A549 treated with dexamethasone at 1 μM for 4 hours (cell line): ENCODE measurements around the gene HTR3E. TPM values are rescaled to one million over a fixed set of nuclear protein-coding genes. Genes with fewer than 3 reads are reported as not detected.

ENCODE experiments used
- total RNA-seq: library from RNA; stranded (reverse); fragments of 200-300 nt; extraction: Qiagen RNA extraction; gene quantifications from 5 replicates; pipeline ENCODE4 v1.2.3, GENCODE V29; 2022

The HTR3E gene, protein sequence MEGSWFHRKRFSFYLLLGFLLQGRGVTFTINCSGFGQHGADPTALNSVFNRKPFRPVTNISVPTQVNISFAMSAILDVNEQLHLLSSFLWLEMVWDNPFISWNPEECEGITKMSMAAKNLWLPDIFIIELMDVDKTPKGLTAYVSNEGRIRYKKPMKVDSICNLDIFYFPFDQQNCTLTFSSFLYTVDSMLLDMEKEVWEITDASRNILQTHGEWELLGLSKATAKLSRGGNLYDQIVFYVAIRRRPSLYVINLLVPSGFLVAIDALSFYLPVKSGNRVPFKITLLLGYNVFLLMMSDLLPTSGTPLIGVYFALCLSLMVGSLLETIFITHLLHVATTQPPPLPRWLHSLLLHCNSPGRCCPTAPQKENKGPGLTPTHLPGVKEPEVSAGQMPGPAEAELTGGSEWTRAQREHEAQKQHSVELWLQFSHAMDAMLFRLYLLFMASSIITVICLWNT
- not detected in 5 replicates for total RNA-seq

DNA sequence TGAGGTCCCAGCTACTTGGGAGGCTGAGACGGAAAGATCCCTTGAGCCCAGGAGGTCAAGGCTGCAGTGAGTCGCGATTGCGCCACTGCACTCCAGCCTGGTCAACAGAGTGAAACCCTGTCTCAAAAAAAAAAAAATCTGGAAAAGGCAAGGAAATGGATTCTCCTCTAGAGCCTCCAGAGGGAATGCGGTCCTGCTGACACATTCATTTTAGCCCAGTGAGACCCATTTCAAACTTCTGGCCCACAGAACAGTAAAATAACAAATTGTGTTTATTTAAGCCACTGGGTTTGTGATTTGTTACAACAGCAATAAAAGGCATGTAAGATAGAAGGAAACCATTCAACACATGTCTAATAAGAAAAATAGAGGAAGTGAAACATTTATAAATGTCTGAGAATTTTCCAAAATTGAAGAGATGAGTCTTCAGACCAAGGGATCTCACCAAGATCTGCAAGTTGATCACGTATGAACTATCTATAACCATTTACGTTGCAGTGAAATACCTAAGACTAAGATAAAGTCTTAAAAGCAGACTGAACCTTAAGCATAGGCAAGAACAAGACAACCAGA, at the start of gene HTR3E:
Gene HTR3E, plus strand, starts transcription at position 254 of the 573 bp plus-strand sequence. CDS start 466 bp downstream, outside the sequence.

DNA sequence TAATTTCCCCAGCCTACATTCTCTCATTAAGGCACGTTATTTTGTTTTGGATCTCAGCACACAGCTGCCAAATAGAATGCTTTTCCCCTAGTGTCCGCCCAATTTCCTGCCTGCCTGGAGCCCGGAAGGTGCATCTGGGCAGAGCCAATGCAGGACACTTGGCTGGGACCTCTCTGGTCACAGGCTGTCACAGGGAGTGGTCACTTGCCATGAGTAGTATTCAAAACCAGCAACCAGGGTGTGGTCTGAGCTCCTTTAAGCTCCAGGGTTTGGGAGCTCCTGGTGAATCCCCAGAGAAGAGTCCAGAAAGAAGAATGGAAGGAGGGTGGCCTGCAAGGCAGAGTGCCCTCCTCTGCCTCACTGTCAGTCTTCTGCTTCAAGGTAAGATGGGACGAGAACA, 44.1 kb upstream of the HTR3E start, which contains the start of gene HTR3C:
Gene HTR3C, plus strand, starts transcription at position 281 of the 400 bp plus-strand sequence. Its CDS starts 34 bp downstream, at position 315.

DNA sequence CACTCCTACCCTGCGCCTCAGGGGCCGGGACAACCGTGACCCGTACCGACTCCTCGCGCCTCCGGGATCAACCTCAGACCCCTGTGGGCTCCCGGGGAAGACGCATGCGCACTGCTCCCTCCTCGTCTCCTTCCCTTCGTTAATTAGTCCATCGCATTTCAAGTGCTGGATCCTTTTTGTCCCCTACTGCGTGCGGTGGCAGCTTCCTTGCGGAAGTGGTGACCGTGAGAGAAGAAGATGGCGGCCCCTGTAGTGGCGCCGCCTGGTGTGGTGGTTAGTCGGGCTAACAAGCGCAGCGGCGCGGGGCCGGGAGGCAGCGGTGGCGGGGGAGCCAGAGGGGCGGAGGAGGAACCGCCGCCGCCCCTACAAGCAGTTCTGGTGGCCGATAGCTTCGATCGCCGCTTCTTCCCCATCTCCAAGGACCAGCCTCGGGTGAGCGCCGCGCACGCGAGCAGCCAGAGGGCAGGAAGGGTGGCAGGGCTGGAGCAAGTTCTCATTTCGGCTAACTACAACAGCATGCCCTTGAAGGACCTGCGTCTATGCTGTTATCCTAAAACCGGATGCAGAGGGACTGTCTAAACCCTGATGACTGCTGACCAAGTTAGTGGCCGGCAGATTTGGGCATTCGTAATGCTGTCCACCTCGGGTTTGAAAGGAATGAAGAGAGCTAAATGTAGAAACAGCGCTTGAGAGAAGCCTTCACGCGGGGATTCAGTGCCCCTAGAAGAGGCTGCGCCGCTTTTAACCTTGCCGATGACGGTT, 38.5 kb downstream of the HTR3E start, which contains the start of gene EIF2B5:
Gene EIF2B5, plus strand, starts transcription at position 210 of the 762 bp plus-strand sequence. Its CDS starts 28 bp downstream, at position 238.

DNA sequence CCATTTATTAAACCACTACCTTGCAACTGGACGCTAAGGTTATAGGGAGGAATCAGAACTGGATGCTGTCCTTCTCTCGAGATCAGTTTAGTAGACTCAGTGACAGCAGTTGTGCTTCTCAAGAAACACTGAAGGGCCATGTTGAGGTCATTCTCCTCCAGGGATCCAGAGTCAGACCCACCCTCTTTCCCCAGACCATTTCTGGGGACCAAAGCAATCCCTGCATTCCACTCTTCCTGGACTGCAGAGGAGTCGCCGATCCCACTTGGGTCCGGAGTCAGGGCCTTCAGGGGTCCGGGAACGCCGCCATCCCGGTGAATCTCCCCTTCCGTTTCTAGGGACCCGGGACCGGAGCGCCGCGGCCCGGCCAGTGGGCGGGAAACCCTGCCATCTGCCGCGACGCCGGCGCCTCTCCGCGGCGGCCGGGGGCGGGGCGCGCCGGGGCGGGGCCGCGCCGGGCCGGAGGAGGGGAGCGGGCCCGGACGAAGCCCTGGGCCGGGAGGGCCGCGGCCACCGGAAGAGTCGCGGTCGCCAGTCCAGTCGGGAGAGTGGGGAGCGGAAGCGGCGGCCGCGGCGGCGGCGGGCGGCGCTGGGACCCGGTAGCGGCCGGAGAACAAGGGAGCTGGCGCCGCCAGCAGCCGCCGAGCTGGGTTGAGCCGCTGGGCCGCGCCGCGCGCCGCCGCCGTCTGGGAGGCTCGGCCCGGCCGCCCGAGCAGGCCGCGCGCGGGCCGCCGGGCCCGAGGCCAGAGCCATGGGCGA, 58.2 kb downstream of the HTR3E start, which contains the start of gene DVL3:
Gene DVL3, plus strand, starts transcription at position 493 of the 759 bp plus-strand sequence. Its CDS starts 259 bp downstream, at position 752.

Other genes with a start within 250 kb of the HTR3E start
- 63.1 to 70.8 TPM (median 67.5 TPM) in 5 replicates for gene PARL, start 212.2 kb upstream of the HTR3E start, total RNA-seq
- gene ABCC5, start 79.2 kb upstream of the HTR3E start, total RNA-seq, result 11.5 to 17.2 TPM (median 16.5 TPM) in 5 replicates
- not detected in 5 replicates for gene HTR3D, start 65.3 kb upstream of the HTR3E start, total RNA-seq
- gene HTR3C, start 44.0 kb upstream of the HTR3E start, total RNA-seq, result not detected in 5 replicates
- gene EIF2B5, start 38.3 kb downstream of the HTR3E start, total RNA-seq, result 24.7 to 26.9 TPM (median 26.3 TPM) in 5 replicates
- gene DVL3, start 58.3 kb downstream of the HTR3E start, total RNA-seq, result 14.7 to 28.1 TPM (median 25.7 TPM) in 5 replicates
- gene AP2M1, start 77.8 kb downstream of the HTR3E start, total RNA-seq, result 277 to 297 TPM (median 292 TPM) in 5 replicates
- 30.0 to 37.4 TPM (median 33.1 TPM) in 5 replicates for gene ABCF3, start 89.1 kb downstream of the HTR3E start, total RNA-seq
- gene VWA5B2, start 132.5 kb downstream of the HTR3E start, total RNA-seq, result 0.20 to 0.50 TPM (median 0.39 TPM) in 5 replicates
- 53.0 to 83.1 TPM (median 72.0 TPM) in 5 replicates for gene ALG3, start 151.9 kb downstream of the HTR3E start, total RNA-seq
- gene EEF1AKMT4, start 152.6 kb downstream of the HTR3E start, total RNA-seq, result 8.6 to 11.5 TPM (median 10.0 TPM) in 5 replicates
- gene CAMK2N2, start 164.5 kb downstream of the HTR3E start, total RNA-seq, result 0.96 to 2.0 TPM (median 1.5 TPM) in 5 replicates
- not detected in 5 replicates for gene ECE2, start 179.0 kb downstream of the HTR3E start, total RNA-seq
- gene PSMD2, start 202.2 kb downstream of the HTR3E start, total RNA-seq, result 257 to 391 TPM (median 283 TPM) in 5 replicates
- gene EIF4G1, start 217.5 kb downstream of the HTR3E start, total RNA-seq, result 243 to 299 TPM (median 295 TPM) in 5 replicates
- gene FAM131A, start 240.5 kb downstream of the HTR3E start, total RNA-seq, result 7.5 to 10.5 TPM (median 9.4 TPM) in 5 replicates